Measurements from ENCODE around the gene CIROP. TPM values are rescaled to one million over a fixed set of nuclear protein-coding genes. Genes with fewer than 3 reads are reported as not detected.

Gene CIROP
- total and polyA plus RNA-seq, 9 of the 15 experiments (the other 6 are each of a cell fraction or from before 2014, with no cell fraction given) = not detected

DNA sequence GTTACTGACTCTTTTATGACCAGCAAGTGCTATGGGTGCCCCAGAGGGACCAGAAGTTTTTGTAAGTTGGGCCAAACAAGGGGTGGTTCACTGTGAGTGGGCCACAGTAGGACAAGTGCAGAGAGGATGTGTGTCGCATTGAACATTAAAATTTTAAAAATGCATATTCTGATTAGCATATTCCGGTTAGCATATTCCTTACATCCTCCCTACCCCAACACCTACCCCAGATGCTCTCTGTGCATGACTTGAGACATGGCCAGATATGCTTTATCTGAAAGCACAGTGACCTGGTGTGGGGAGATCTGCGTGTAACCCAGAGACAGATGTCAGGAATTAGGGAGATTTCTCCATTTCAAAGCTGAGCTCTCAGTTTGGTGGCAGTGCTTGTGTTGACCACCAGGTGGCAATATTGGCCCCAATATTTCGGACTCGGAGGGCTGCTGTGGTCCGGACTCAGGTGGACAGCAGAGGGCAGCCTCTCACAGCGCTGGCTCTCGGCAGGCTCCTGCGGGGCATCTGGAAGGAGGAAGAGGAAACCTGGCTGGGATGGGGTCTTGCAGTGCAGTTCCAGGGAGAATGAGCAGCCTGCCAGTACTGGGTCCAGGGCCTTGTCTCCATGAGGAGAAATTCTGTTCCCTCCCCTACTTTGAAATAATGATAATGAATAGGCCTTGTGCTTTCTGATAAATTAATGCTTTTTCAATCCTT is 15.9 kb upstream of the CIROP start:
- peak; percentile 92 for ATAC-seq
- in situ Hi-C loops (cut with MboI) = loop anchor here (5.0 kb wide), 1 partner anchor 67 kb away; no protein-coding TSS in a partner anchor
- H4K20me1 ChIP-seq (replicated peaks; ENCODE audit: control insufficient read depth, insufficient read depth, low read length) = no peaks in the 10 kb centered on the region
- H3K36me3 ChIP-seq (ENCODE audit: control insufficient read depth, insufficient read depth, low read length) = no peaks in the 10 kb centered on the region
- ChIA-PET POLR2A (interaction anchor here (0.6 to 1.5 kb wide), 12 partner anchors 8 to 205 kb away, joined by 3 to 8 read pairs (median 3); no protein-coding TSS in a partner anchor), CTCF (ENCODE audit: low intra/inter-chr PET ratio) (interaction anchor here (0.6 to 7.4 kb wide), 23 partner anchors 9 to 442 kb away, joined by 3 to 310 read pairs (median 4); partner anchors contain the start of genes PABPN1, PPP1R3E and SLC7A8)
- peaks cover 51 to 58% of the 10 kb centered on the region in 2 experiments for H3K4me1 ChIP-seq (replicated peaks in 1 of 2; ENCODE audit: control insufficient read depth in 2 of 2, insufficient read depth in 2 of 2, low read length in 2 of 2)
- no peak overlapping the region for H3K9ac ChIP-seq (ENCODE audit: insufficient read depth in 1 of 2, low read depth in 2 of 2, low read length in 2 of 2)
- peak; percentile 99 for FAIRE-seq
- no peaks in the 10 kb centered on the region for H3K27me3 ChIP-seq (ENCODE audit: control insufficient read depth in 2 of 2, insufficient read depth in 2 of 2, low read length in 2 of 2)
- H3K4me3 ChIP-seq = no peak overlapping the region
- 7% methylated on average over 9 of the region's 9 CpGs for WGBS (ENCODE audit: insufficient coverage, low coverage, missing lambda C conversion rate)
- H3K79me2 ChIP-seq (ENCODE audit: control insufficient read depth, insufficient read depth, low read length) = no peaks in the 10 kb centered on the region
- no peaks in the 10 kb centered on the region for H3K9me1 ChIP-seq (ENCODE audit: control insufficient read depth, insufficient read depth, low read length)
- intact Hi-C loops (cut with micrococcal nuclease) = loop anchor here (1.0 to 5.0 kb wide), 5 partner anchors 26 to 442 kb away; partner anchors contain the start of gene PPP1R3E
- peak overlapping the region; percentile 51 for H3K4me2 ChIP-seq (ENCODE audit: insufficient read depth, low read length)
- no peak overlapping the region for H3K27ac ChIP-seq (ENCODE audit: extremely low read depth, low read depth, low read length)
- H2AFZ ChIP-seq (ENCODE audit: low read depth, low read length) = peak overlapping the region; percentile 60
- no peaks in the 10 kb centered on the region for H3K9me3 ChIP-seq (replicated peaks; ENCODE audit: control insufficient read depth, insufficient read depth, low read depth, low read length)
- peak; percentile 87 to 94 (median 88) for DNase-seq (ENCODE audit: extremely low read depth in 1 of 4, low spot score in 3 of 4)
- no TSS peak for BruUV-seq (replicated peaks)
- no peak for TF ChIP-seq ZNF12 (CRISPR knock-in tag; IDR thresholded peaks at IDR 0.05)
- no peak for TF ChIP-seq NR2C2 (CRISPR knock-in tag; IDR thresholded peaks at IDR 0.05)
- TF ChIP-seq NR2C2 (tag; IDR thresholded peaks at IDR 0.05) = no peak
- peak; percentile 84 for TF ChIP-seq MTA2 (IDR thresholded peaks at IDR 0.05; ENCODE audit: low read depth)
- no peak for TF ChIP-seq SMAD2 (IDR thresholded peaks at IDR 0.05; ENCODE audit: low read depth, low read length)
- TF ChIP-seq, protein P1, sequence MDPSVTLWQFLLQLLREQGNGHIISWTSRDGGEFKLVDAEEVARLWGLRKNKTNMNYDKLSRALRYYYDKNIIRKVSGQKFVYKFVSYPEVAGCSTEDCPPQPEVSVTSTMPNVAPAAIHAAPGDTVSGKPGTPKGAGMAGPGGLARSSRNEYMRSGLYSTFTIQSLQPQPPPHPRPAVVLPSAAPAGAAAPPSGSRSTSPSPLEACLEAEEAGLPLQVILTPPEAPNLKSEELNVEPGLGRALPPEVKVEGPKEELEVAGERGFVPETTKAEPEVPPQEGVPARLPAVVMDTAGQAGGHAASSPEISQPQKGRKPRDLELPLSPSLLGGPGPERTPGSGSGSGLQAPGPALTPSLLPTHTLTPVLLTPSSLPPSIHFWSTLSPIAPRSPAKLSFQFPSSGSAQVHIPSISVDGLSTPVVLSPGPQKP (CRISPR knock-in tag; IDR thresholded peaks at IDR 0.05) = no peak
- TF ChIP-seq HNRNPUL1 (IDR thresholded peaks at IDR 0.05; ENCODE audit: low read length) = no peak
- TF ChIP-seq CTBP1 (IDR thresholded peaks at IDR 0.05; ENCODE audit: borderline replicate concordance) = peak; percentile 78; the same call in 1 of the 2 replicates
- no peak; the same call in 1 of the 2 replicates for TF ChIP-seq KAT7 (CRISPR knock-in tag; IDR thresholded peaks at IDR 0.05; ENCODE audit: borderline replicate concordance)
- peak; percentile 68 for TF ChIP-seq ZNF384 (IDR thresholded peaks at IDR 0.05; ENCODE audit: low read depth, low read length)
- TF ChIP-seq ZNF778 (CRISPR knock-in tag; IDR thresholded peaks at IDR 0.05) = no peak
- no peak for TF ChIP-seq RHOXF2B (CRISPR knock-in tag; conservative IDR thresholded peaks at IDR 0.05)
- TF ChIP-seq, protein P2, sequence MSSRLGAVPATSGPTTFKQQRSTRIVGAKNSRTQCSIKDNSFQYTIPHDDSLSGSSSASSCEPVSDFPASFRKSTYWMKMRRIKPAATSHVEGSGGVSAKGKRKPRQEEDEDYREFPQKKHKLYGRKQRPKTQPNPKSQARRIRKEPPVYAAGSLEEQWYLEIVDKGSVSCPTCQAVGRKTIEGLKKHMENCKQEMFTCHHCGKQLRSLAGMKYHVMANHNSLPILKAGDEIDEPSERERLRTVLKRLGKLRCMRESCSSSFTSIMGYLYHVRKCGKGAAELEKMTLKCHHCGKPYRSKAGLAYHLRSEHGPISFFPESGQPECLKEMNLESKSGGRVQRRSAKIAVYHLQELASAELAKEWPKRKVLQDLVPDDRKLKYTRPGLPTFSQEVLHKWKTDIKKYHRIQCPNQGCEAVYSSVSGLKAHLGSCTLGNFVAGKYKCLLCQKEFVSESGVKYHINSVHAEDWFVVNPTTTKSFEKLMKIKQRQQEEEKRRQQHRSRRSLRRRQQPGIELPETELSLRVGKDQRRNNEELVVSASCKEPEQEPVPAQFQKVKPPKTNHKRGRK (tag; IDR thresholded peaks at IDR 0.05) = no peak
- peak; percentile 86 for TF ChIP-seq NFIC (IDR thresholded peaks at IDR 0.05)
- TF ChIP-seq FOXK2 (conservative IDR thresholded peaks at IDR 0.05 in 1 of 2, IDR thresholded peaks at IDR 0.05 in 1 of 2; ENCODE audit: low read depth in 2 of 2) = no peak
- TF ChIP-seq TAF7 (tag; IDR thresholded peaks at IDR 0.05) = no peak
- TF ChIP-seq, protein P3, sequence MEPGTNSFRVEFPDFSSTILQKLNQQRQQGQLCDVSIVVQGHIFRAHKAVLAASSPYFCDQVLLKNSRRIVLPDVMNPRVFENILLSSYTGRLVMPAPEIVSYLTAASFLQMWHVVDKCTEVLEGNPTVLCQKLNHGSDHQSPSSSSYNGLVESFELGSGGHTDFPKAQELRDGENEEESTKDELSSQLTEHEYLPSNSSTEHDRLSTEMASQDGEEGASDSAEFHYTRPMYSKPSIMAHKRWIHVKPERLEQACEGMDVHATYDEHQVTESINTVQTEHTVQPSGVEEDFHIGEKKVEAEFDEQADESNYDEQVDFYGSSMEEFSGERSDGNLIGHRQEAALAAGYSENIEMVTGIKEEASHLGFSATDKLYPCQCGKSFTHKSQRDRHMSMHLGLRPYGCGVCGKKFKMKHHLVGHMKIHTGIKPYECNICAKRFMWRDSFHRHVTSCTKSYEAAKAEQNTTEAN (CRISPR knock-in tag; IDR thresholded peaks at IDR 0.05) = no peak

All from K562 (cell line).